ENCODE results near the gene HECTD2. TPM values are rescaled to one million over a fixed set of nuclear protein-coding genes. Genes with fewer than 3 reads are reported as not detected.

The HECTD2 gene
- total RNA-seq, 2 experiments from 2014 or later = 0.16 to 0.78 TPM

DNA sequence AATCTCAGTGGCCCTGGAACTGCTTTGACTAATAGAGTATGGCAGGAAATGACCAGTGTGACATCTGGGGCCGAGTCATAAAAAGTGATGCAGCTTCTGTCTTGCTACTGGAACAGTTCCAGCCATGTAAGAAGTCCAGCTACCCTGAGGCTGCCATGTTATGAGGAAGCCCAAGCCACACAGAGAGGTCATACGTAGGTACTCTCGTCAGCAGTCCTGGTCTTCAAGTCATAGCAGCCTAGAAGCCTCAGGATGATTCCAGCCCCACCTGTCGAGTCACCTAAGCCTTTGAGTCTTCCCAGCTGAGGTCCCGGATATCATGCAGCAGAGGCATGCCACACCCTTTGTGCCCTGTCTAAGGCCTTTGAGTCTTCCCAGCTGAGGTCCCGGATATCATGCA lies 130.6 kb downstream of the HECTD2 start:
- no peaks in the 10 kb centered on the region for H3K9me2 ChIP-seq (ENCODE audit: insufficient read depth, low read length)
- H3K27ac ChIP-seq (ENCODE audit: low read depth, low read length, poor library complexity, severe bottlenecking) = no peak overlapping the region
- no peaks in the 10 kb centered on the region for H3K79me2 ChIP-seq (ENCODE audit: insufficient read depth, low read depth, low read length)
- H4K20me1 ChIP-seq (ENCODE audit: insufficient read depth, low read length) = no peaks in the 10 kb centered on the region
- no peak overlapping the region for H3K4me2 ChIP-seq (ENCODE audit: low read length)
- no peaks in the 10 kb centered on the region for H3K36me3 ChIP-seq (ENCODE audit: insufficient read depth, low read length)
- no peak overlapping the region for H2AFZ ChIP-seq (ENCODE audit: low read length)
- intact Hi-C loops (cut with micrococcal nuclease; ENCODE audit: unreplicated experiment) = no loop called here
- ChIA-PET POLR2A (interaction anchor here (0.8 kb wide), 1 partner anchor 48 kb away, joined by 3 read pairs; no protein-coding TSS in a partner anchor), CTCF (ENCODE audit: unreplicated experiment) (no interaction called here)
- no peaks in the 10 kb centered on the region for H3K9me3 ChIP-seq (ENCODE audit: low read length)
- no peaks in the 10 kb centered on the region for H3K4me1 ChIP-seq (ENCODE audit: insufficient read depth, low read length, poor library complexity, severe bottlenecking)
- BruUV-seq (replicated peaks) = no TSS peak
- no peak overlapping the region for H3K4me3 ChIP-seq (ENCODE audit: low read depth, low read length, poor library complexity, severe bottlenecking)
- no peak for DNase-seq (ENCODE audit: low spot score)
- no peak for TF ChIP-seq EZH2phosphoT487 (IDR thresholded peaks at IDR 0.05; ENCODE audit: borderline replicate concordance, low read depth, low read length)
- TF ChIP-seq, protein P1, sequence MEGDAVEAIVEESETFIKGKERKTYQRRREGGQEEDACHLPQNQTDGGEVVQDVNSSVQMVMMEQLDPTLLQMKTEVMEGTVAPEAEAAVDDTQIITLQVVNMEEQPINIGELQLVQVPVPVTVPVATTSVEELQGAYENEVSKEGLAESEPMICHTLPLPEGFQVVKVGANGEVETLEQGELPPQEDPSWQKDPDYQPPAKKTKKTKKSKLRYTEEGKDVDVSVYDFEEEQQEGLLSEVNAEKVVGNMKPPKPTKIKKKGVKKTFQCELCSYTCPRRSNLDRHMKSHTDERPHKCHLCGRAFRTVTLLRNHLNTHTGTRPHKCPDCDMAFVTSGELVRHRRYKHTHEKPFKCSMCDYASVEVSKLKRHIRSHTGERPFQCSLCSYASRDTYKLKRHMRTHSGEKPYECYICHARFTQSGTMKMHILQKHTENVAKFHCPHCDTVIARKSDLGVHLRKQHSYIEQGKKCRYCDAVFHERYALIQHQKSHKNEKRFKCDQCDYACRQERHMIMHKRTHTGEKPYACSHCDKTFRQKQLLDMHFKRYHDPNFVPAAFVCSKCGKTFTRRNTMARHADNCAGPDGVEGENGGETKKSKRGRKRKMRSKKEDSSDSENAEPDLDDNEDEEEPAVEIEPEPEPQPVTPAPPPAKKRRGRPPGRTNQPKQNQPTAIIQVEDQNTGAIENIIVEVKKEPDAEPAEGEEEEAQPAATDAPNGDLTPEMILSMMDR (conservative IDR thresholded peaks at IDR 0.05; ENCODE audit: low read length) = no peak

DNA sequence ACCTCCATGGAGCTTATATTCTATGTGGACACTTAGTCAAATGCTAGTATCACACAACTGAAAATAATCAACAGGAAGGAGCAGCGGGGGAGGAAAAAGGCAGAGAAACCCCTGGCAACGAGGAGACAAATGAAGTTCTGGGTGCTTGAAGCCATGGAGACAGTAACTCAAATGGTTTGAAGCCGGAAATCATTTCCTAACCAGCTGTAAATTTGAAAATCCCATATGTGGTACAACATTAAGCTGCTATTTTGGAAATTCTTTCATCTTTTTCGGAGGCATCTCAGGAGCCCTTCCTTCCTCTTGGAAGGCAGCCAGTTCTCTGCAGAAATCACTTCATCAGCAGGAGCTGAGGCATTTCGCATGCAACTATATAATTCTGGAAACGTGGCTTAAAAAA lies 131.3 kb downstream of the HECTD2 start:
- no peaks in the 10 kb centered on the region for H3K79me2 ChIP-seq (ENCODE audit: insufficient read depth, low read depth, low read length)
- H3K4me2 ChIP-seq (ENCODE audit: low read length) = no peak overlapping the region
- intact Hi-C loops (cut with micrococcal nuclease; ENCODE audit: unreplicated experiment) = no loop called here
- CTCF ChIA-PET (ENCODE audit: unreplicated experiment) = no interaction called here
- no peak overlapping the region for H3K27ac ChIP-seq (ENCODE audit: low read depth, low read length, poor library complexity, severe bottlenecking)
- H4K20me1 ChIP-seq (ENCODE audit: insufficient read depth, low read length) = no peaks in the 10 kb centered on the region
- BruUV-seq (replicated peaks) = no TSS peak
- TF ChIP-seq EZH2phosphoT487 (IDR thresholded peaks at IDR 0.05; ENCODE audit: borderline replicate concordance, low read depth, low read length) = no peak
- TF ChIP-seq, protein P1 (conservative IDR thresholded peaks at IDR 0.05; ENCODE audit: low read length) = no peak
- no peak overlapping the region for H2AFZ ChIP-seq (ENCODE audit: low read length)
- POLR2A ChIA-PET = interaction anchor here (0.6 kb wide), 1 partner anchor 17 kb away, joined by 3 read pairs; no protein-coding TSS in a partner anchor
- no peaks in the 10 kb centered on the region for H3K36me3 ChIP-seq (ENCODE audit: insufficient read depth, low read length)
- no peaks in the 10 kb centered on the region for H3K9me3 ChIP-seq (ENCODE audit: low read length)
- no peaks in the 10 kb centered on the region for H3K4me1 ChIP-seq (ENCODE audit: insufficient read depth, low read length, poor library complexity, severe bottlenecking)
- no peaks in the 10 kb centered on the region for H3K9me2 ChIP-seq (ENCODE audit: insufficient read depth, low read length)
- DNase-seq (ENCODE audit: low spot score) = no peak
- no peak overlapping the region for H3K4me3 ChIP-seq (ENCODE audit: low read depth, low read length, poor library complexity, severe bottlenecking)

DNA sequence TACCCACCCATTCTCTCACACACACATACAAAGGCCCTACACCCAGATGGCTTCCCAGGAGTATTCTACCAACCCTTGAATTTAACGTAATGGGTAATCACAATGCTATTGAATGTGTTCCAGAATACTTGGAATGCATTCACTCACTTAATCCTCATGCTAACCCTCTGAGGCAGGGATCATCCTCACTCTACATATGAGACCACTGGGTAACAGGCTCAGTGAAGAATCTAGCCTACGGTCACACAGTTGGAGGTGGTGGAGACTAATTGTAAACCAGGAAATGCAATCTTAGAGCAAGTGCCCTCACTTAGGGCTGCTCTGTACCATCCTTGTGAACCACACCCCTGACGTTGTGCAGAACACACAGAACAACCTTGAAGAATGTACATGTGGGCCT lies 135.2 kb downstream of the HECTD2 start:
- Histone ChIP-seq H3K4me2 (ENCODE audit: low read length) (no peak overlapping the region), H3K9me3 (ENCODE audit: low read length) (no peaks in the 10 kb centered on the region), H2AFZ (ENCODE audit: low read length) (no peak overlapping the region), H3K79me2 (ENCODE audit: insufficient read depth, low read depth, low read length) (no peaks in the 10 kb centered on the region), H4K20me1 (ENCODE audit: insufficient read depth, low read length) (no peaks in the 10 kb centered on the region), H3K27ac (ENCODE audit: low read depth, low read length, poor library complexity, severe bottlenecking) (no peak overlapping the region), H3K9me2 (ENCODE audit: insufficient read depth, low read length) (no peaks in the 10 kb centered on the region), H3K4me3 (ENCODE audit: low read depth, low read length, poor library complexity, severe bottlenecking) (no peak overlapping the region), H3K4me1 (ENCODE audit: insufficient read depth, low read length, poor library complexity, severe bottlenecking) (no peaks in the 10 kb centered on the region), H3K36me3 (ENCODE audit: insufficient read depth, low read length) (no peaks in the 10 kb centered on the region)
- no TSS peak for BruUV-seq (replicated peaks)
- CTCF ChIA-PET (ENCODE audit: unreplicated experiment) = no interaction called here
- POLR2A ChIA-PET = no interaction called here
- DNase-seq (ENCODE audit: low spot score) = no peak
- TF ChIP-seq EZH2phosphoT487 (IDR thresholded peaks at IDR 0.05; ENCODE audit: borderline replicate concordance, low read depth, low read length) = no peak
- TF ChIP-seq, protein P1 (conservative IDR thresholded peaks at IDR 0.05; ENCODE audit: low read length) = no peak
- intact Hi-C loops (cut with micrococcal nuclease; ENCODE audit: unreplicated experiment) = no loop called here
